HepG2 (cell line): ENCODE measurements around the gene SOX8. TPM values are rescaled to one million over a fixed set of nuclear protein-coding genes. Genes with fewer than 3 reads are reported as not detected.
A peak's percentile ranks its signal among the peaks of the same experiment; 100 is the strongest.

ENCODE experiments used
- ATAC-seq: fragments of 200-7000 bp; cut with Tn5 transposase; 3 replicates; pipeline ENCODE4 v1.9.1; 2020; ENCODE audit warnings: mild to moderate bottlenecking, moderate library complexity
- BruUV-seq: library from RNA; stranded (reverse); fragments of 400-500 nt; replicated peaks from 2 replicates; lab custom pipeline; 2021; lab: Mats Ljungman, UMichigan
- CTCF ChIA-PET: fragments of 300-600 bp; formaldehyde crosslinking; extraction: SDS; loops from one replicate; lab custom pipeline; 2021; ENCODE audit warnings: low total read pairs, inconsistent platforms, low intra/inter-chr PET ratio; lab: Yijun Ruan, JAX
- POLR2A ChIA-PET: fragments of 350-600 bp; sonication (Branson Sonifier 250); formaldehyde crosslinking; loops from one replicate; lab custom pipeline; 2020; ENCODE audit warnings: antibody characterized with exemption, inconsistent platforms; lab: Yijun Ruan, JAX
- DNase-seq: peaks from one replicate; pipeline ENCODE4 v3.0.0-alpha.2; 2015; ENCODE audit warnings: low spot score
- FAIRE-seq: peaks from 3 replicates; lab custom pipeline; 2011; peaks lifted over from hg19 to GRCh38; lab: Jason Lieb, UNC
- H2AFZ ChIP-seq: one replicate; pipeline ENCODE4 v1.6.1; 2011; ENCODE audit warnings: low read length, inconsistent platforms
- H3K27ac ChIP-seq: fragments of 300-600 bp; 3 replicates; pipeline ENCODE4 v1.8.0; 2011; ENCODE audit warnings: mixed run types, mild to moderate bottlenecking, mixed read lengths, low read length, inconsistent platforms; ENCODE audit not compliant: insufficient read depth; ENCODE audit errors: extremely low read length
- H3K27me3 ChIP-seq, 2 experiments: fragments of 200-600 bp in 1 of 2; 2 replicates in 1 of 2; 3 replicates in 1 of 2; pipeline versions ENCODE4 v1.6.0 to v1.8.0; 2011; ENCODE audit warnings: low read length in 2 of 2, mild to moderate bottlenecking in 2 of 2, moderate library complexity in 2 of 2, inconsistent platforms in 1 of 2; ENCODE audit not compliant: insufficient read depth in 2 of 2, control insufficient read depth in 1 of 2
- H3K36me3 ChIP-seq, 2 experiments: fragments of 200-600 bp in 1 of 2; replicated peaks in 1 of 2; 2 replicates in 1 of 2; 3 replicates in 1 of 2; pipeline versions ENCODE4 v1.5.1 to v1.8.0; 2011; ENCODE audit warnings: low read length in 2 of 2, inconsistent platforms in 1 of 2; ENCODE audit not compliant: insufficient read depth in 2 of 2, control insufficient read depth in 1 of 2
- H3K4me1 ChIP-seq: 2 replicates; pipeline ENCODE4 v1.5.1; 2012; ENCODE audit warnings: low read length, inconsistent platforms; ENCODE audit not compliant: insufficient read depth
- H3K4me2 ChIP-seq: 2 replicates; pipeline ENCODE4 v1.6.0; 2011; ENCODE audit warnings: low read depth, low read length, inconsistent platforms
- H3K4me3 ChIP-seq, 3 experiments: fragments of 200-600 bp in 1 of 3; sonication (generic), shearing (Covaris generic) in 1 of 3; replicated peaks in 1 of 3; 2 replicates each; pipeline ENCODE4 v1.5.1; 2011 to 2016; ENCODE audit warnings: low read length in 3 of 3, inconsistent platforms in 2 of 3, low read depth in 2 of 3, mild to moderate bottlenecking in 2 of 3, control low read depth in 1 of 3, mixed read lengths in 1 of 3; ENCODE audit not compliant: insufficient read depth in 1 of 3
- H3K79me2 ChIP-seq: one replicate; pipeline ENCODE4 v1.6.1; 2011; ENCODE audit warnings: low read length, inconsistent platforms; ENCODE audit not compliant: insufficient read depth
- H3K9ac ChIP-seq: 2 replicates; pipeline ENCODE4 v1.6.0; 2011; ENCODE audit warnings: mild to moderate bottlenecking, low read depth, low read length, inconsistent platforms; ENCODE audit not compliant: insufficient read depth
- H3K9me3 ChIP-seq: 2 replicates; pipeline ENCODE4 v1.5.1; 2012; ENCODE audit warnings: mild to moderate bottlenecking, low read length
- H4K20me1 ChIP-seq: 2 replicates; pipeline ENCODE4 v1.6.0; 2011; ENCODE audit warnings: inconsistent platforms, mild to moderate bottlenecking, low read length, moderate library complexity; ENCODE audit not compliant: insufficient read depth
- GTF2F1 ChIP-seq: fragments of 150-350 bp; IDR thresholded peaks from 2 replicates; pipeline ENCODE4 v1.6.1; 2014; ENCODE audit warnings: low read length
- KLF12 ChIP-seq: sonication (generic); formaldehyde crosslinking; IDR thresholded peaks from 2 replicates; pipeline ENCODE4 v1.4.0; 2020; ENCODE audit warnings: missing genetic modification reagents, borderline replicate concordance
- MTF2 ChIP-seq: sonication (generic); formaldehyde crosslinking; IDR thresholded peaks from 2 replicates; pipeline ENCODE4 v1.5.0; 2020; ENCODE audit warnings: missing genetic modification reagents, borderline replicate concordance
- TBX3 ChIP-seq: fragments of 450-650 bp; IDR thresholded peaks from 2 replicates; pipeline ENCODE4 v1.6.1; 2017; ENCODE audit warnings: antibody characterized with exemption, mild to moderate bottlenecking, inconsistent platforms, borderline replicate concordance
- ZNF34 ChIP-seq: sonication (generic); formaldehyde crosslinking; IDR thresholded peaks from 2 replicates; pipeline ENCODE4 v1.4.0; 2020; ENCODE audit warnings: mild to moderate bottlenecking, missing genetic modification reagents, borderline replicate concordance
- ZNF431 ChIP-seq: sonication (generic); formaldehyde crosslinking; IDR thresholded peaks from 2 replicates; pipeline ENCODE4 v1.9.0; 2022; ENCODE audit warnings: missing genetic modification reagents, low read depth, mild to moderate bottlenecking, borderline replicate concordance
- ZSCAN29 ChIP-seq: sonication (generic); formaldehyde crosslinking; conservative IDR thresholded peaks from 2 replicates; pipeline ENCODE4 v1.4.0; 2020; ENCODE audit warnings: mild to moderate bottlenecking, missing genetic modification reagents
- WGBS: methylation state at CpG from one replicate; pipeline ENCODE4 v1.1.6; 2017; ENCODE audit warnings: low lambda C conversion rate; 5-methylcytosine and 5-hydroxymethylcytosine counted together
- in situ Hi-C: cut with HindIII; loops from 2 replicates; pipeline ENCODE4 v1.10.0; 2017; ENCODE audit warnings: low pct_unique_long_range_greater_than_20kb; ENCODE audit not compliant: extremely low pct_ligation_motif_present
- intact Hi-C: fragments of 100-400 bp; cut with micrococcal nuclease; formaldehyde crosslinking; loops from one replicate; pipeline ENCODE4 v1.10.0; 2022; ENCODE audit not compliant: unreplicated experiment
- polyA plus RNA-seq, 8 experiments: library from polyadenylated mRNA; depleted of rRNA in 3 of 8; stranded (reverse) in 7 of 8; unstranded in 1 of 8; fragments of >200 nt; fragmentation: Illumina TruSeq in 4 of 8; extraction: Trizol in 4 of 8; gene quantifications; 2 replicates each; pipeline versions ENCODE4 v1.2.1 to v1.2.3, GENCODE V29; 2011 to 2016; ENCODE audit warnings: low read depth in 4 of 8, missing spikeins in 1 of 8, mixed read lengths in 1 of 8; ENCODE audit not compliant: insufficient read depth in 1 of 8
- total RNA-seq, 5 experiments: library from RNA; depleted of rRNA; stranded (reverse); fragments of >200 nt; fragmentation: Illumina TruSeq; extraction: Trizol; gene quantifications; 2 replicates each; pipeline ENCODE4 v1.2.3, GENCODE V29; 2016; ENCODE audit warnings: low read depth in 1 of 5
- TF ChIP-seq, protein P1 (sequence below): sonication (generic); formaldehyde crosslinking; IDR thresholded peaks from 2 replicates; pipeline ENCODE4 v1.4.0; 2020; ENCODE audit warnings: missing genetic modification reagents, borderline replicate concordance
- TF ChIP-seq, protein P2 (sequence below): sonication (generic); formaldehyde crosslinking; IDR thresholded peaks from 2 replicates; pipeline ENCODE4 v1.5.0; 2020; ENCODE audit warnings: mild to moderate bottlenecking, missing genetic modification reagents, moderate library complexity
- TF ChIP-seq, protein P3 (sequence below): sonication (generic); formaldehyde crosslinking; conservative IDR thresholded peaks from 2 replicates; pipeline ENCODE4 v1.8.0; 2022; ENCODE audit warnings: mild to moderate bottlenecking, moderate library complexity, missing genetic modification reagents
- TF ChIP-seq, protein P4 (sequence below): sonication (generic); formaldehyde crosslinking; IDR thresholded peaks from 2 replicates; pipeline ENCODE4 v1.9.0; 2021; ENCODE audit warnings: missing genetic modification reagents, mild to moderate bottlenecking, borderline replicate concordance
- TF ChIP-seq, protein P5 (sequence below): sonication (generic); formaldehyde crosslinking; IDR thresholded peaks from 2 replicates; pipeline ENCODE4 v1.4.0; 2020; ENCODE audit warnings: missing genetic modification reagents

Gene SOX8
- total and polyA plus RNA-seq, 2 of the 13 experiments (the other 11 are each of a cell fraction or from before 2014, with no cell fraction given): 0.20 to 0.28 TPM

- TF ChIP-seq, protein P1, sequence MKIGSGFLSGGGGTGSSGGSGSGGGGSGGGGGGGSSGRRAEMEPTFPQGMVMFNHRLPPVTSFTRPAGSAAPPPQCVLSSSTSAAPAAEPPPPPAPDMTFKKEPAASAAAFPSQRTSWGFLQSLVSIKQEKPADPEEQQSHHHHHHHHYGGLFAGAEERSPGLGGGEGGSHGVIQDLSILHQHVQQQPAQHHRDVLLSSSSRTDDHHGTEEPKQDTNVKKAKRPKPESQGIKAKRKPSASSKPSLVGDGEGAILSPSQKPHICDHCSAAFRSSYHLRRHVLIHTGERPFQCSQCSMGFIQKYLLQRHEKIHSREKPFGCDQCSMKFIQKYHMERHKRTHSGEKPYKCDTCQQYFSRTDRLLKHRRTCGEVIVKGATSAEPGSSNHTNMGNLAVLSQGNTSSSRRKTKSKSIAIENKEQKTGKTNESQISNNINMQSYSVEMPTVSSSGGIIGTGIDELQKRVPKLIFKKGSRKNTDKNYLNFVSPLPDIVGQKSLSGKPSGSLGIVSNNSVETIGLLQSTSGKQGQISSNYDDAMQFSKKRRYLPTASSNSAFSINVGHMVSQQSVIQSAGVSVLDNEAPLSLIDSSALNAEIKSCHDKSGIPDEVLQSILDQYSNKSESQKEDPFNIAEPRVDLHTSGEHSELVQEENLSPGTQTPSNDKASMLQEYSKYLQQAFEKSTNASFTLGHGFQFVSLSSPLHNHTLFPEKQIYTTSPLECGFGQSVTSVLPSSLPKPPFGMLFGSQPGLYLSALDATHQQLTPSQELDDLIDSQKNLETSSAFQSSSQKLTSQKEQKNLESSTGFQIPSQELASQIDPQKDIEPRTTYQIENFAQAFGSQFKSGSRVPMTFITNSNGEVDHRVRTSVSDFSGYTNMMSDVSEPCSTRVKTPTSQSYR (CRISPR knock-in tag): no peak
- no peak for TF ChIP-seq KLF12 (CRISPR knock-in tag)
- peak; percentile 28; the same call in 1 of the 2 replicates for TF ChIP-seq MTF2 (CRISPR knock-in tag)
- no peak for TF ChIP-seq TBX3
- TF ChIP-seq, protein P2, sequence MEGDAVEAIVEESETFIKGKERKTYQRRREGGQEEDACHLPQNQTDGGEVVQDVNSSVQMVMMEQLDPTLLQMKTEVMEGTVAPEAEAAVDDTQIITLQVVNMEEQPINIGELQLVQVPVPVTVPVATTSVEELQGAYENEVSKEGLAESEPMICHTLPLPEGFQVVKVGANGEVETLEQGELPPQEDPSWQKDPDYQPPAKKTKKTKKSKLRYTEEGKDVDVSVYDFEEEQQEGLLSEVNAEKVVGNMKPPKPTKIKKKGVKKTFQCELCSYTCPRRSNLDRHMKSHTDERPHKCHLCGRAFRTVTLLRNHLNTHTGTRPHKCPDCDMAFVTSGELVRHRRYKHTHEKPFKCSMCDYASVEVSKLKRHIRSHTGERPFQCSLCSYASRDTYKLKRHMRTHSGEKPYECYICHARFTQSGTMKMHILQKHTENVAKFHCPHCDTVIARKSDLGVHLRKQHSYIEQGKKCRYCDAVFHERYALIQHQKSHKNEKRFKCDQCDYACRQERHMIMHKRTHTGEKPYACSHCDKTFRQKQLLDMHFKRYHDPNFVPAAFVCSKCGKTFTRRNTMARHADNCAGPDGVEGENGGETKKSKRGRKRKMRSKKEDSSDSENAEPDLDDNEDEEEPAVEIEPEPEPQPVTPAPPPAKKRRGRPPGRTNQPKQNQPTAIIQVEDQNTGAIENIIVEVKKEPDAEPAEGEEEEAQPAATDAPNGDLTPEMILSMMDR (CRISPR knock-in tag): no peak
Observed at GRCh38 chr16:983044-984030, 1.8 kb downstream of the SOX8 start (continued).

- WGBS: 0% methylated on average over 1 of the region's 22 CpGs
- Histone ChIP-seq H3K36me3 (no peaks in the 10 kb centered on the region), H3K4me1 (no peaks in the 10 kb centered on the region), H3K27ac (no peak overlapping the region), H3K4me2 (no peak overlapping the region), H3K79me2 (no peaks in the 10 kb centered on the region), H3K27me3 (peaks cover 21 to 86% of the 10 kb centered on the region in 2 experiments), H2AFZ (no peak overlapping the region), H3K9ac (no peak overlapping the region), H3K4me3 (no peak overlapping the region), H4K20me1 (no peaks in the 10 kb centered on the region), H3K9me3 (no peaks in the 10 kb centered on the region)
- intact Hi-C loops: no loop called here
- no TSS peak for BruUV-seq
- ChIA-PET POLR2A (no interaction called here), CTCF (no interaction called here)
- FAIRE-seq (no peak), DNase-seq (no peak), ATAC-seq (no peak)
- in situ Hi-C loops: no loop called here
- no peak for TF ChIP-seq ZSCAN29 (CRISPR knock-in tag)
- TF ChIP-seq ZNF431 (CRISPR knock-in tag): no peak
- TF ChIP-seq, protein P3, sequence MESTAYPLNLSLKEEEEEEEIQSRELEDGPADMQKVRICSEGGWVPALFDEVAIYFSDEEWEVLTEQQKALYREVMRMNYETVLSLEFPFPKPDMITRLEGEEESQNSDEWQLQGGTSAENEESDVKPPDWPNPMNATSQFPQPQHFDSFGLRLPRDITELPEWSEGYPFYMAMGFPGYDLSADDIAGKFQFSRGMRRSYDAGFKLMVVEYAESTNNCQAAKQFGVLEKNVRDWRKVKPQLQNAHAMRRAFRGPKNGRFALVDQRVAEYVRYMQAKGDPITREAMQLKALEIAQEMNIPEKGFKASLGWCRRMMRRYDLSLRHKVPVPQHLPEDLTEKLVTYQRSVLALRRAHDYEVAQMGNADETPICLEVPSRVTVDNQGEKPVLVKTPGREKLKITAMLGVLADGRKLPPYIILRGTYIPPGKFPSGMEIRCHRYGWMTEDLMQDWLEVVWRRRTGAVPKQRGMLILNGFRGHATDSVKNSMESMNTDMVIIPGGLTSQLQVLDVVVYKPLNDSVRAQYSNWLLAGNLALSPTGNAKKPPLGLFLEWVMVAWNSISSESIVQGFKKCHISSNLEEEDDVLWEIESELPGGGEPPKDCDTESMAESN (CRISPR knock-in tag): no peak
- TF ChIP-seq, protein P4, sequence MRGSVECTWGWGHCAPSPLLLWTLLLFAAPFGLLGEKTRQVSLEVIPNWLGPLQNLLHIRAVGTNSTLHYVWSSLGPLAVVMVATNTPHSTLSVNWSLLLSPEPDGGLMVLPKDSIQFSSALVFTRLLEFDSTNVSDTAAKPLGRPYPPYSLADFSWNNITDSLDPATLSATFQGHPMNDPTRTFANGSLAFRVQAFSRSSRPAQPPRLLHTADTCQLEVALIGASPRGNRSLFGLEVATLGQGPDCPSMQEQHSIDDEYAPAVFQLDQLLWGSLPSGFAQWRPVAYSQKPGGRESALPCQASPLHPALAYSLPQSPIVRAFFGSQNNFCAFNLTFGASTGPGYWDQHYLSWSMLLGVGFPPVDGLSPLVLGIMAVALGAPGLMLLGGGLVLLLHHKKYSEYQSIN (CRISPR knock-in tag): no peak
- TF ChIP-seq, protein P5, sequence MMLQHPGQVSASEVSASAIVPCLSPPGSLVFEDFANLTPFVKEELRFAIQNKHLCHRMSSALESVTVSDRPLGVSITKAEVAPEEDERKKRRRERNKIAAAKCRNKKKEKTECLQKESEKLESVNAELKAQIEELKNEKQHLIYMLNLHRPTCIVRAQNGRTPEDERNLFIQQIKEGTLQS (CRISPR knock-in tag): no peak
- no peak for TF ChIP-seq ZNF34 (CRISPR knock-in tag)
- TF ChIP-seq GTF2F1: no peak
Observed at GRCh38 chr16:984121-984694, 2.6 kb downstream of the SOX8 start.
